ENCODE data around the gene EWSR1. TPM values are rescaled to one million over a fixed set of nuclear protein-coding genes. Genes with fewer than 3 reads are reported as not detected.

EWSR1 gene
- total RNA-seq, 2 experiments from 2014 or later = 292 to 309 TPM

DNA sequence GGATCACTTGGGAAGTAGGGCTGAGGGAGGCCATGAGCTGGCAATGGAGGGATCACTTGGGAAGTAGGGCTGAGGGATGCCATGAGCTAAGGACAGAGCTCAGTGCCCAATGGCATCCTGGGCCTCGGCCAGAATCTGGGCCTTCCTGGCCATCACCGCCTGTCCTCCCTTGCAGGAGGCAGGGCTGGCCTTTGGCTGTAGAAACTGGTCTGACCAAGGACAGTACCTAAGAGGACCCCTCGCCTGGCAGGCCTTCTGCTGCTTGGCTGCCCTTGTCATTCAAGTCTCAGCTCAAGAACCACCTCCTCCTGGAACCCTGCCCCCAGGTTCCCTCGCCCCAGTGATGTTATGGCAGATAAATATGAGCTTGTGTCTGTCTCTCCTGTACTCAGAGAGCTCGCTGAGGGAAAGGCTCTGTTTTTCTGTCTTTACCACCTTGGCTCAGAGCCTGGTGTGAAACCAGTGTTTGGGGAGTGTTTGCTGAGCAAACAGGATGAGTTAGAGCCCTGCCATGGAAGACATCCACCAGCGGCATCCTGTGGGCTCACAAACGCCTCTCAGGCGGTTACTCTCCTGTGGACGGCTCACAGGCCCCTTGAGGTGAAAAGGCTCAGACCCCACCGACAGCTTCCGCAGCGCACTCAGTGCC, 66.8 kb downstream of the EWSR1 start:
- POLR2A ChIA-PET = no interaction called here
- H3K4me1 Mint-ChIP-seq (ENCODE audit: low read depth) = no peaks in the 10 kb centered on the region
- CTCF ChIA-PET = no interaction called here
- H3K4me3 Mint-ChIP-seq = no peak overlapping the region
- TF ChIP-seq, protein P1, sequence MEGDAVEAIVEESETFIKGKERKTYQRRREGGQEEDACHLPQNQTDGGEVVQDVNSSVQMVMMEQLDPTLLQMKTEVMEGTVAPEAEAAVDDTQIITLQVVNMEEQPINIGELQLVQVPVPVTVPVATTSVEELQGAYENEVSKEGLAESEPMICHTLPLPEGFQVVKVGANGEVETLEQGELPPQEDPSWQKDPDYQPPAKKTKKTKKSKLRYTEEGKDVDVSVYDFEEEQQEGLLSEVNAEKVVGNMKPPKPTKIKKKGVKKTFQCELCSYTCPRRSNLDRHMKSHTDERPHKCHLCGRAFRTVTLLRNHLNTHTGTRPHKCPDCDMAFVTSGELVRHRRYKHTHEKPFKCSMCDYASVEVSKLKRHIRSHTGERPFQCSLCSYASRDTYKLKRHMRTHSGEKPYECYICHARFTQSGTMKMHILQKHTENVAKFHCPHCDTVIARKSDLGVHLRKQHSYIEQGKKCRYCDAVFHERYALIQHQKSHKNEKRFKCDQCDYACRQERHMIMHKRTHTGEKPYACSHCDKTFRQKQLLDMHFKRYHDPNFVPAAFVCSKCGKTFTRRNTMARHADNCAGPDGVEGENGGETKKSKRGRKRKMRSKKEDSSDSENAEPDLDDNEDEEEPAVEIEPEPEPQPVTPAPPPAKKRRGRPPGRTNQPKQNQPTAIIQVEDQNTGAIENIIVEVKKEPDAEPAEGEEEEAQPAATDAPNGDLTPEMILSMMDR (IDR thresholded peaks at IDR 0.05) = no peak
- intact Hi-C loops (cut with DNase I, micrococcal nuclease) = no loop called here
- peaks cover 73% of the 10 kb centered on the region for H3K36me3 Mint-ChIP-seq (ENCODE audit: low read depth)
- no peak overlapping the region for H3K27ac Mint-ChIP-seq
- Histone ChIP-seq H3K9me3 (ENCODE audit: control insufficient read depth in 1 of 2, insufficient read depth in 1 of 2, low read length in 2 of 2) (no peaks in the 10 kb centered on the region), H3K27me3 (ENCODE audit: control insufficient read depth in 1 of 2, insufficient read depth in 2 of 2, low read length in 2 of 2) (no peaks in the 10 kb centered on the region), H3K4me3 (ENCODE audit: low read length) (no peak overlapping the region), H3K36me3 (ENCODE audit: insufficient read depth, low read length) (peaks cover 77% of the 10 kb centered on the region), H3K27ac (ENCODE audit: low read depth in 1 of 2, low read length in 2 of 2) (no peak overlapping the region), H3K4me1 (ENCODE audit: insufficient read depth, low read length) (no peaks in the 10 kb centered on the region)
- H3K9me3 Mint-ChIP-seq = no peaks in the 10 kb centered on the region
- DNase-seq (no peak), ATAC-seq (ENCODE audit: poor library complexity) (no peak)
- H3K27me3 Mint-ChIP-seq = no peaks in the 10 kb centered on the region

DNA sequence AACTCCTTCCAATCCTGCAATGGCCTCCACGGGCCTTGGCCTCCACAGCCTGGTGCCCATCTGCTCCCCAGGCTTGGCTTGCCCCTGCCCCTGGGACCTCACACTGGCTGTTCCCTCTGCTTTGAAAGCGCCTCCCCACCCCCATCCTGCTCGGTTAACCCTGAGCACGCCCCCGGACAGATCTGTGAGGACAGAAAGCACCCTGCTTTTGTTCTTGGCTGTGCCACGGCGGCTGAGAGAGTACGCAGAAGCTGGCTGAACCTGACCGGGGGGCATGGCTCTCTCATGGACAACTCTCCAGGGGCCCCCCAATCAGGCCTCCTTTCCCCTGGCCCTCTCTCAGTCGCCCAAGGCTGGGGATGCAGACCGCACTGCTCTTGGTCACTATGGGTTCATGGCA, 67.6 kb downstream of the EWSR1 start:
- no peaks in the 10 kb centered on the region for H3K27me3 Mint-ChIP-seq

GRCh38 chr22:29336751-29337490, 68.9 kb downstream of the EWSR1 start:
- ChIA-PET CTCF (no interaction called here), POLR2A (no interaction called here)
- Histone ChIP-seq H3K27ac (ENCODE audit: low read depth in 1 of 2, low read length in 2 of 2) (no peak overlapping the region), H3K9me3 (ENCODE audit: control insufficient read depth in 1 of 2, insufficient read depth in 1 of 2, low read length in 2 of 2) (no peaks in the 10 kb centered on the region), H3K4me1 (ENCODE audit: insufficient read depth, low read length) (no peaks in the 10 kb centered on the region), H3K36me3 (ENCODE audit: insufficient read depth, low read length) (peaks cover 81% of the 10 kb centered on the region), H3K27me3 (ENCODE audit: control insufficient read depth in 1 of 2, insufficient read depth in 2 of 2, low read length in 2 of 2) (no peaks in the 10 kb centered on the region), H3K4me3 (ENCODE audit: low read length) (no peak overlapping the region)
- peaks cover 89% of the 10 kb centered on the region for H3K36me3 Mint-ChIP-seq (ENCODE audit: low read depth)
- no peak for DNase-seq
- TF ChIP-seq, protein P1 (IDR thresholded peaks at IDR 0.05) = no peak
- H3K4me3 Mint-ChIP-seq = no peak overlapping the region
- H3K9me3 Mint-ChIP-seq = no peaks in the 10 kb centered on the region
- no peak overlapping the region for H3K27ac Mint-ChIP-seq
- ATAC-seq (ENCODE audit: poor library complexity) = no peak
- H3K4me1 Mint-ChIP-seq (ENCODE audit: low read depth) = no peaks in the 10 kb centered on the region
- H3K27me3 Mint-ChIP-seq = no peaks in the 10 kb centered on the region
- intact Hi-C loops (cut with DNase I, micrococcal nuclease) = no loop called here

More for the DNA sequence above, 67.6 kb downstream of the EWSR1 start:
- Mint-ChIP-seq H3K4me1 (ENCODE audit: low read depth) (no peaks in the 10 kb centered on the region), H3K36me3 (ENCODE audit: low read depth) (peaks cover 78% of the 10 kb centered on the region), H3K9me3 (no peaks in the 10 kb centered on the region), H3K27ac (no peak overlapping the region), H3K4me3 (no peak overlapping the region)
- ATAC-seq (ENCODE audit: poor library complexity) (no peak), DNase-seq (no peak)
- intact Hi-C loops (cut with DNase I, micrococcal nuclease) = no loop called here
- Histone ChIP-seq H3K27me3 (ENCODE audit: control insufficient read depth in 1 of 2, insufficient read depth in 2 of 2, low read length in 2 of 2) (no peaks in the 10 kb centered on the region), H3K36me3 (ENCODE audit: insufficient read depth, low read length) (peaks cover 80% of the 10 kb centered on the region), H3K4me1 (ENCODE audit: insufficient read depth, low read length) (no peaks in the 10 kb centered on the region), H3K27ac (ENCODE audit: low read depth in 1 of 2, low read length in 2 of 2) (no peak overlapping the region), H3K9me3 (ENCODE audit: control insufficient read depth in 1 of 2, insufficient read depth in 1 of 2, low read length in 2 of 2) (no peaks in the 10 kb centered on the region), H3K4me3 (ENCODE audit: low read length) (no peak overlapping the region)
- POLR2A ChIA-PET = no interaction called here
- CTCF ChIA-PET = no interaction called here
- TF ChIP-seq, protein P1 (IDR thresholded peaks at IDR 0.05) = no peak

All from CD4-positive, alpha-beta T cell (primary cell).